HEK293T (cell line): ENCODE measurements around the gene LRMDA.

Experiments
- BHLHE40 ChIP-seq: fragments of 450-650 bp; IDR thresholded peaks from 2 replicates; pipeline ENCODE4 v1.6.1; 2016; ENCODE audit warnings: mild to moderate bottlenecking, moderate library complexity, borderline replicate concordance
- ELF4 ChIP-seq: fragments of 450-650 bp; IDR thresholded peaks from 2 replicates; pipeline ENCODE4 v1.6.1; 2017; ENCODE audit warnings: antibody characterized with exemption
- FOXA1 ChIP-seq: fragments of 450-650 bp; IDR thresholded peaks from 2 replicates; pipeline ENCODE4 v1.6.1; 2016; ENCODE audit warnings: mild to moderate bottlenecking
- FOXK2 ChIP-seq: fragments of 450-650 bp; IDR thresholded peaks from 2 replicates; pipeline ENCODE4 v1.6.1; 2016; ENCODE audit warnings: mild to moderate bottlenecking
- FOXM1 ChIP-seq: fragments of 450-650 bp; IDR thresholded peaks from 2 replicates; pipeline ENCODE4 v1.6.1; 2017; ENCODE audit warnings: mild to moderate bottlenecking, borderline replicate concordance
- L3MBTL2 ChIP-seq: fragments of 450-650 bp; conservative IDR thresholded peaks from 2 replicates; pipeline ENCODE4 v1.6.1; 2016; ENCODE audit warnings: mild to moderate bottlenecking
- LEF1 ChIP-seq: fragments of 450-650 bp; IDR thresholded peaks from 2 replicates; pipeline ENCODE4 v1.6.1; 2017; ENCODE audit warnings: mild to moderate bottlenecking, borderline replicate concordance
- TF ChIP-seq, protein P1 (sequence below): fragments of 450-650 bp; IDR thresholded peaks from 2 replicates; pipeline ENCODE4 v1.6.1; 2016

GRCh38 chr10:75525067-75525466, 93.6 kb downstream of the LRMDA start:
- TF ChIP-seq ELF4: no peak
- no peak for TF ChIP-seq L3MBTL2
- TF ChIP-seq BHLHE40: no peak
- TF ChIP-seq LEF1: no peak
- TF ChIP-seq, protein P1, sequence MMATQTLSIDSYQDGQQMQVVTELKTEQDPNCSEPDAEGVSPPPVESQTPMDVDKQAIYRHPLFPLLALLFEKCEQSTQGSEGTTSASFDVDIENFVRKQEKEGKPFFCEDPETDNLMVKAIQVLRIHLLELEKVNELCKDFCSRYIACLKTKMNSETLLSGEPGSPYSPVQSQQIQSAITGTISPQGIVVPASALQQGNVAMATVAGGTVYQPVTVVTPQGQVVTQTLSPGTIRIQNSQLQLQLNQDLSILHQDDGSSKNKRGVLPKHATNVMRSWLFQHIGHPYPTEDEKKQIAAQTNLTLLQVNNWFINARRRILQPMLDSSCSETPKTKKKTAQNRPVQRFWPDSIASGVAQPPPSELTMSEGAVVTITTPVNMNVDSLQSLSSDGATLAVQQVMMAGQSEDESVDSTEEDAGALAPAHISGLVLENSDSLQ: no peak
- no peak for TF ChIP-seq FOXM1
- no peak for TF ChIP-seq FOXA1
- no peak for TF ChIP-seq FOXK2
